Measurements from ENCODE around the gene ABHD17B. TPM values are rescaled to one million over a fixed set of nuclear protein-coding genes. Genes with fewer than 3 reads are reported as not detected.
A peak's percentile ranks its signal among the peaks of the same experiment; 100 is the strongest.

ABHD17B gene
- total RNA-seq, 1 experiment from 2014 or later: 21.1 TPM

GRCh38 chr9:71915495-71915894, 4.5 kb upstream of the ABHD17B start:
- ChIA-PET POLR2A (no interaction called here), CTCF (no interaction called here)
- no TSS peak for BruUV-seq (replicated peaks)
- intact Hi-C loops (cut with micrococcal nuclease; ENCODE audit: unreplicated experiment): loop anchor here (10.0 kb wide), 1 partner anchor 109 kb away; no protein-coding TSS in a partner anchor
- Histone ChIP-seq H3K4me1 (ENCODE audit: control insufficient read depth, insufficient read depth, low read length) (peaks cover 8% of the 10 kb centered on the region; the same call in 1 of the 2 replicates), H3K27ac (ENCODE audit: low read length) (no peak overlapping the region), H3K9me3 (ENCODE audit: control insufficient read depth, insufficient read depth, low read depth, low read length) (no peaks in the 10 kb centered on the region), H3K36me3 (ENCODE audit: control insufficient read depth, insufficient read depth, low read length) (peaks cover 5% of the 10 kb centered on the region), H3K27me3 (ENCODE audit: control insufficient read depth, insufficient read depth, low read length) (no peaks in the 10 kb centered on the region), H3K4me3 (ENCODE audit: low read depth in 2 of 2, low read length in 2 of 2) (no peak overlapping the region)
- DNase-seq (ENCODE audit: low read depth, low spot score) (no peak), ATAC-seq (no peak)
- no peak for TF ChIP-seq TCF7L2 (IDR thresholded peaks at IDR 0.05; ENCODE audit: low read depth, low read length)
- TF ChIP-seq SIN3A (IDR thresholded peaks at IDR 0.05; ENCODE audit: borderline replicate concordance, insufficient read depth, low read depth, low read length): no peak
- no peak for TF ChIP-seq POLR2AphosphoS5 (IDR thresholded peaks at IDR 0.05; ENCODE audit: low read depth, low read length)
- no peak for TF ChIP-seq CTCF (IDR thresholded peaks at IDR 0.05)
- no peak for TF ChIP-seq REST (IDR thresholded peaks at IDR 0.05; ENCODE audit: insufficient read depth in 1 of 2, low read depth in 2 of 2, low read length in 1 of 2)
- in situ Hi-C loops (cut with HindIII; ENCODE audit: low pct_unique_long_range_greater_than_20kb, low sequenced_read_pairs): no loop called here

- no peaks in the 10 kb centered on the region for H3K27me3 ChIP-seq (ENCODE audit: control insufficient read depth, insufficient read depth, low read length)
- H3K4me1 ChIP-seq (ENCODE audit: control insufficient read depth, insufficient read depth, low read length): peaks cover 11% of the 10 kb centered on the region; the same call in 1 of the 2 replicates
- peak overlapping the region; percentile 94 for H3K27ac ChIP-seq (ENCODE audit: low read length)
- peak overlapping the region; percentile 90 to 97 for H3K4me3 ChIP-seq (ENCODE audit: low read depth in 2 of 2, low read length in 2 of 2)
- no peak for TF ChIP-seq CTCF (IDR thresholded peaks at IDR 0.05)
- no peak for TF ChIP-seq POLR2AphosphoS5 (IDR thresholded peaks at IDR 0.05; ENCODE audit: low read depth, low read length)
- TF ChIP-seq REST (IDR thresholded peaks at IDR 0.05; ENCODE audit: insufficient read depth in 1 of 2, low read depth in 2 of 2, low read length in 1 of 2): no peak
- no peak for TF ChIP-seq TCF7L2 (IDR thresholded peaks at IDR 0.05; ENCODE audit: low read depth, low read length)
- no peak for TF ChIP-seq SIN3A (IDR thresholded peaks at IDR 0.05; ENCODE audit: borderline replicate concordance, insufficient read depth, low read depth, low read length)
- intact Hi-C loops (cut with micrococcal nuclease; ENCODE audit: unreplicated experiment) (loop anchor here (10.0 kb wide), 1 partner anchor 113 kb away; no protein-coding TSS in a partner anchor), in situ Hi-C loops (cut with HindIII; ENCODE audit: low pct_unique_long_range_greater_than_20kb, low sequenced_read_pairs) (no loop called here)
- H3K36me3 ChIP-seq (ENCODE audit: control insufficient read depth, insufficient read depth, low read length): peaks cover 12% of the 10 kb centered on the region; the same call in 1 of the 2 replicates
- DNase-seq (ENCODE audit: low read depth, low spot score) (no peak), ATAC-seq (no peak)
- POLR2A ChIA-PET: no interaction called here
- H3K9me3 ChIP-seq (ENCODE audit: control insufficient read depth, insufficient read depth, low read depth, low read length): no peaks in the 10 kb centered on the region
- TSS peak; percentile 78 for BruUV-seq (replicated peaks)
- CTCF ChIA-PET: no interaction called here
Observed at GRCh38 chr9:71911908-71912335, 929 bp upstream of the ABHD17B start.

All from Panc1 (cell line).